ENCODE results near the gene MINAR1. TPM values are rescaled to one million over a fixed set of nuclear protein-coding genes. Genes with fewer than 3 reads are reported as not detected.
"Not testable (repeated sequence)": the region's sequence is repeated elsewhere in the genome, so short reads cannot be mapped to it uniquely, and the experiment has no call there.

MINAR1 gene
- total RNA-seq, 1 donor from 2014 or later = 0.75 TPM

DNA sequence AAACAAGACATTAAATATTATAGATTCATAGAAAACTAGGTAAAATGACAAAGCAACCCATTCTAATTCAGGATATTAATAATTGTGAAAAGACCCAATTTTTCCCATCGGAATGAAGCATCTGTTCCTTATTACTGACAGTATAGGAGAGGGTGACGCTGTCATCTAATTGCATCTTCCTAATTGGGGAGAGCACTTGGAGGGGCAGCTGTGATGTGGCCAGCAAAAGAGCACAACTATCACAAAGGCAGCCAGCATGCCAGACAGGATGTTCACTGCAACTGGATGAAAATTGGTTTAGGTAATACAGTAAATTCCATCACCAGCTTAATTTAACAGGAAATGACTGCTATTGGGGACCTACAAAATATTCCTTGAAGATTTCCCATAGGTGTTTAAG is 21.9 kb upstream of the MINAR1 start:
- DNase-seq (ENCODE audit: low read depth) = no peak
- H3K27me3 ChIP-seq (ENCODE audit: control insufficient read depth, insufficient read depth, low read length) = no peaks in the 10 kb centered on the region
- no peak overlapping the region for H3K4me3 ChIP-seq (ENCODE audit: low read depth, low read length)
- TF ChIP-seq, protein P1, sequence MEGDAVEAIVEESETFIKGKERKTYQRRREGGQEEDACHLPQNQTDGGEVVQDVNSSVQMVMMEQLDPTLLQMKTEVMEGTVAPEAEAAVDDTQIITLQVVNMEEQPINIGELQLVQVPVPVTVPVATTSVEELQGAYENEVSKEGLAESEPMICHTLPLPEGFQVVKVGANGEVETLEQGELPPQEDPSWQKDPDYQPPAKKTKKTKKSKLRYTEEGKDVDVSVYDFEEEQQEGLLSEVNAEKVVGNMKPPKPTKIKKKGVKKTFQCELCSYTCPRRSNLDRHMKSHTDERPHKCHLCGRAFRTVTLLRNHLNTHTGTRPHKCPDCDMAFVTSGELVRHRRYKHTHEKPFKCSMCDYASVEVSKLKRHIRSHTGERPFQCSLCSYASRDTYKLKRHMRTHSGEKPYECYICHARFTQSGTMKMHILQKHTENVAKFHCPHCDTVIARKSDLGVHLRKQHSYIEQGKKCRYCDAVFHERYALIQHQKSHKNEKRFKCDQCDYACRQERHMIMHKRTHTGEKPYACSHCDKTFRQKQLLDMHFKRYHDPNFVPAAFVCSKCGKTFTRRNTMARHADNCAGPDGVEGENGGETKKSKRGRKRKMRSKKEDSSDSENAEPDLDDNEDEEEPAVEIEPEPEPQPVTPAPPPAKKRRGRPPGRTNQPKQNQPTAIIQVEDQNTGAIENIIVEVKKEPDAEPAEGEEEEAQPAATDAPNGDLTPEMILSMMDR (IDR thresholded peaks at IDR 0.05; ENCODE audit: insufficient read depth, low read length, poor library complexity, severe bottlenecking) = no peak
- H3K36me3 ChIP-seq (ENCODE audit: control insufficient read depth, insufficient read depth, low read length) = no peaks in the 10 kb centered on the region

DNA sequence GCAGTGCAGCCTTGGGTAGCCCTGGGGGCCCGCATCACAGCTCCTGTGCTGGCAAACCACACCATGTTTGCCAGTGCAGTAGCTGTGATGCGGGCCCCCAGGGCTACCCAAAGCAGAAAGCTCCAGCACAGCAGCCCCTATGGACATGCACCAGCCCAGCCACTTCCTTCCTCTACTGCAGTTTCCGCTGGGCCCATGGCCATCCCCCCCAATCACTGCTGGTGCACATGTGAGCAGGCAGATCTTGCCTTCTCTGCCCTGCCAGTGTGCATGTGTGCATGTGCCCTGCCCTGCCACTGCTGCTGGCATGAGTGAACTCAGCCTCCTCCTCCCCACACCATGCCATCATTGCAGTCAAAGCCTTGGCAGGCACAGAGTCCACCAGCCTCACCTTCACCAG is 20.1 kb upstream of the MINAR1 start:
- Histone ChIP-seq H3K27me3 (ENCODE audit: control insufficient read depth, insufficient read depth, low read length) (no peaks in the 10 kb centered on the region), H3K36me3 (ENCODE audit: control insufficient read depth, insufficient read depth, low read length) (no peaks in the 10 kb centered on the region), H3K4me3 (ENCODE audit: low read depth, low read length) (no peak overlapping the region)
- TF ChIP-seq, protein P1 (IDR thresholded peaks at IDR 0.05; ENCODE audit: insufficient read depth, low read length, poor library complexity, severe bottlenecking) = no peak
- no peak for DNase-seq (ENCODE audit: low read depth)

DNA sequence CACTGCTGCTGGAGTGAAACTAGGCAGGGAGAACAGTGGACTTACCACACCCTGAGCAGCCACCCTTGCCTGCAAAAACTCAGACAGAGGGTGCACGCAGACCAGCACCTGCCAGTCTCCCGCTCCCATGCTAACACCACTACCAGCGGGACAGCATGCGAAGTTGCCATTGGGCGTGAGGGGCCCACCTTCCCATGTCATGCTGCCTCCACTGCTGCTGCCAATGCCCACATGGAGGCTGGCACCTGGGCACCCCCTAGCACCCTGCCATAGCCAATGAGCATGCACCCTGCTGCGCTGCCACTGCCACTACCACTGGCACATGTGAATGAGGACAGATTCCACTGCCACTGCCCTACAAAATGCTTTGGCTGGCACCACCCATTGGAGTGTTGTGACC is 19.7 kb upstream of the MINAR1 start:
- Histone ChIP-seq H3K27me3 (ENCODE audit: control insufficient read depth, insufficient read depth, low read length) (no peaks in the 10 kb centered on the region), H3K4me3 (ENCODE audit: low read depth, low read length) (no peak overlapping the region), H3K36me3 (ENCODE audit: control insufficient read depth, insufficient read depth, low read length) (no peaks in the 10 kb centered on the region)
- TF ChIP-seq, protein P1 (IDR thresholded peaks at IDR 0.05; ENCODE audit: insufficient read depth, low read length, poor library complexity, severe bottlenecking) = no peak
- no peak for DNase-seq (ENCODE audit: low read depth)

DNA sequence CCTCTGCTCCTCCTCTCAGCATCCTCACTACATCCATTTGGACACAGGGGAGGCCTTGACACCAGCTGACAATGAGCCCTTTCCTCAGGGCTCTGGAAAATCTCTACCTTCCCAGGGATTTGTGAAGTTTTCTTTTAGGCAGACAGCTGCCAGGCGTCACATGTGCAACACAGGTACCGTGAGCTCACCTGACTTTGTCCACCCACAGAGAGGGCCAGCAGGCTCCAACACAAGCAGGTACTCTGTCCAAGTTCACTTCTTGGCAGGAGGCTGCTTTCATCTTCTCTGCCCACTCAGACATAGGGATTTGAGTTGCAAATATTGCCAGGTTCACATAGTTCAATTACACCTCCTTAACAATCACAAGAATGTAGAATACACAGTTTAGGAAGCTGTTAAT is 15.3 kb upstream of the MINAR1 start:
- TF ChIP-seq, protein P1 (IDR thresholded peaks at IDR 0.05; ENCODE audit: insufficient read depth, low read length, poor library complexity, severe bottlenecking) = no peak
- H3K4me3 ChIP-seq (ENCODE audit: low read depth, low read length) = no peak overlapping the region
- no peaks in the 10 kb centered on the region for H3K36me3 ChIP-seq (ENCODE audit: control insufficient read depth, insufficient read depth, low read length)
- no peaks in the 10 kb centered on the region for H3K27me3 ChIP-seq (ENCODE audit: control insufficient read depth, insufficient read depth, low read length)
- no peak for DNase-seq (ENCODE audit: low read depth)

DNA sequence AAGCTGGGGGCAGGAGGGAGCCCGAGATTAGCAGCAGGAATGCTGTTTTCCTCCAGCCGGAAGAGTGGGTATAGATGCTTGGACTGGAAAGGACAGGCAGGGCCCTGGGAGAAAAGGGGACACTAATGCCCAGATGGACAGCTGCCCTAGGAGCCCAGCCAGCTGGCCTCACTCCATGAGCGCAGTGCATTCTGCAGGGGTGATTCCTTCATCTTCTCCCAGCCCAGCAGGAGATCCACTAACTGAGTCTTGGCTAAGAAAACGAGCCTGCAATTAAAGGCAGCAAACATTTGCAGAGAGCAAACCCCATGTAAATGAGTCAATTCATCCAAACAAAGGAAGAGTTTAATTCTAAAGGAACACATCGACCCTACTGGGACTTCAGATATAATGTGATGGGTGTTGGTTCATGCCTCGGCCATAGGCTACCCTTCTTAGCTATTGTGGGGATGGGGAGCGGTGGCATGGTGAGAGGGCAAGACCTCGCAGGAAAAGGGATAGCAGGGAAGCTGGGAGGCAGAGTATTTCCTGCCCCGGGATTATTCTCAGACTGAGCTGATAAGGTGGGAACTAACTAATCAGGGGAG is 13.3 kb upstream of the MINAR1 start:
- Histone ChIP-seq H3K27me3 (ENCODE audit: control insufficient read depth, insufficient read depth, low read length) (no peaks in the 10 kb centered on the region), H3K36me3 (ENCODE audit: control insufficient read depth, insufficient read depth, low read length) (no peaks in the 10 kb centered on the region), H3K4me3 (ENCODE audit: low read depth, low read length) (no peak overlapping the region)
- no peak for DNase-seq (ENCODE audit: low read depth)
- TF ChIP-seq, protein P1 (IDR thresholded peaks at IDR 0.05; ENCODE audit: insufficient read depth, low read length, poor library complexity, severe bottlenecking) = no peak

DNA sequence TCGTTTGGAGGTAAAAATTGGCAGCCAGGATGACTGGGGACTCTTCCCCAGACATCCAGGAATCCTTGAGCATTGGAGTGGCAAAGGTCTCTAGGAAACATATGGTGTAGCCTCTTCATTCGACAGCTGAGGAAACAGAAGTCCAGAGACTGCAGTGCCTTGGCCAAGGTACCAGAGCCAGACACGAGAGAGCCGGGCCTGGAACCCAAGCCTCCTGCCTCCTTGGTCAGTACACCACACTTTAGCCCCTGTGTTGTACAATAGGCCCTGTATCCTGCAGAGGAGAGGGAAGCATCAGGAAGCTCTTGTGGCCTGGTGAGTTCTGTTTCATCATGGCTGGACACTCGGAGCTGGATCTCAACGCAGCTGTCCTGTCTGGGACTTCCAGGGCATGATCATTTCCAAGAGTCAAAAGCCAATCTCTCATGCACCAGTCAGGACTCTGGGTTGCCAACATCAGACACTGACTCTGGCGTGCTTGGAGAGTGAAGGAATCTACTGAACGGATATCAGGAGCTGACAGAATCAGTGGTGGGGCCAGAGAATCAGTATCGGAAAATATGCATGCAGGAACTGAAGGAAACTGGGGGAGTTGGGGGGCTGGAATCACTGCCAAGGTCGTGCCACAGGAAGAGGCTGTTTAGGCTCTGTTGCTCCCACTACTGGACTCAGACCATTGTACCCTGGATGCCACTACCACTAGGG is 6.4 kb upstream of the MINAR1 start:
- H3K4me3 ChIP-seq (ENCODE audit: low read depth, low read length) = no peak overlapping the region
- peaks cover 13% of the 10 kb centered on the region for H3K27me3 ChIP-seq (ENCODE audit: control insufficient read depth, insufficient read depth, low read length)
- no peaks in the 10 kb centered on the region for H3K36me3 ChIP-seq (ENCODE audit: control insufficient read depth, insufficient read depth, low read length)
- TF ChIP-seq, protein P1 (IDR thresholded peaks at IDR 0.05; ENCODE audit: insufficient read depth, low read length, poor library complexity, severe bottlenecking) = no peak
- no peak for DNase-seq (ENCODE audit: low read depth)

DNA sequence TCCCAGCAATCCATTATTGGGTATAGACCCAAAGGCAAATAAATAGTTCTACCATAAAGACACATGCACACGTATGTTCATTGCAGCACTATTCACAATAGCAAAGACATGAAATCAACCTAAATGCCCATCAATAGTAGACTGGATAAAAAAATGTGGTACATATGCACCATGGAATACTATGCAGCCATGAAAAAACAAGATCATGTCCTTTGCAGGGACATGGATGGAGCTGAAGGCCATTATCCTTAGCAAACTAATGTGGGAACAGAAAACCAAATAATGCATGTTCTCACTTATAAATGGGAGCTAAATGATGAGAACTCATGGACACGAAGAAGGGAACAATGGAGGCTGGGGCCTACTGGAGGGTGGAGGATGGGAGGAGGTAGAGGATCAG is 5.2 kb upstream of the MINAR1 start:
- peaks cover 24% of the 10 kb centered on the region for H3K27me3 ChIP-seq (ENCODE audit: control insufficient read depth, insufficient read depth, low read length)
- DNase-seq (ENCODE audit: low read depth); H3K4me3 ChIP-seq (ENCODE audit: low read depth, low read length); H3K36me3 ChIP-seq (ENCODE audit: control insufficient read depth, insufficient read depth, low read length): not testable (repeated sequence)

Measured in kidney epithelial cell (primary cell).